ENCODE data around the gene SH3YL1. TPM values are rescaled to one million over a fixed set of nuclear protein-coding genes. Genes with fewer than 3 reads are reported as not detected.

Gene SH3YL1
- total RNA-seq, 1 donor from 2014 or later = 33.3 TPM

DNA sequence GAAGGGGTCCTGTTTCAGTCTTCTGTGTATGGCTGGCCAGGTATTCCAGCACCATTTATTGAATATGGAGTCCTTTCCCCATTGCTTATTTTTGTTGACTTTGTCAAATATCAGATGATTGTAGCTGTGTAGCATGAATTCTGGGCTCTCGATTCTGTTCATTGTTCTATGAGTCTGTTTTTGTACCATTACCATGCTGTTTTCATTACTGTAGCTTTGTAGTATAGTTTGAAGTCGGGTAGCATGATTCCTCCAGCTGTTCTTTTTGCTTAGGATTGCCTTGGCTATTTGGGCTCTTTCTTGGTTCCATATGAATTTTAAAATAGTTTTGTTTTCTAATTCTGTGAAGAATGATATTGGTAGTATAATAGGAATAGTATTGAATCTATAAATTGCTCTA, 6.0 kb downstream of the SH3YL1 start:
- intact Hi-C loops (cut with micrococcal nuclease) = no loop called here
- DNase-seq (no peak), ATAC-seq (ENCODE audit: low read depth) (no peak)
- Mint-ChIP-seq H3K9me3 (peaks cover 2% of the 10 kb centered on the region), H3K27me3 (no peaks in the 10 kb centered on the region), H3K4me1 (peaks cover 2% of the 10 kb centered on the region), H3K36me3 (ENCODE audit: low read depth) (peaks cover 13% of the 10 kb centered on the region), H3K4me3 (no peak overlapping the region), H3K27ac (no peak overlapping the region)
- CTCF ChIA-PET = interaction anchor here (1.2 to 1.5 kb wide), 2 partner anchors 11 to 16 kb away, joined by 3 to 5 read pairs; no protein-coding TSS in a partner anchor
- TF ChIP-seq, protein P1, sequence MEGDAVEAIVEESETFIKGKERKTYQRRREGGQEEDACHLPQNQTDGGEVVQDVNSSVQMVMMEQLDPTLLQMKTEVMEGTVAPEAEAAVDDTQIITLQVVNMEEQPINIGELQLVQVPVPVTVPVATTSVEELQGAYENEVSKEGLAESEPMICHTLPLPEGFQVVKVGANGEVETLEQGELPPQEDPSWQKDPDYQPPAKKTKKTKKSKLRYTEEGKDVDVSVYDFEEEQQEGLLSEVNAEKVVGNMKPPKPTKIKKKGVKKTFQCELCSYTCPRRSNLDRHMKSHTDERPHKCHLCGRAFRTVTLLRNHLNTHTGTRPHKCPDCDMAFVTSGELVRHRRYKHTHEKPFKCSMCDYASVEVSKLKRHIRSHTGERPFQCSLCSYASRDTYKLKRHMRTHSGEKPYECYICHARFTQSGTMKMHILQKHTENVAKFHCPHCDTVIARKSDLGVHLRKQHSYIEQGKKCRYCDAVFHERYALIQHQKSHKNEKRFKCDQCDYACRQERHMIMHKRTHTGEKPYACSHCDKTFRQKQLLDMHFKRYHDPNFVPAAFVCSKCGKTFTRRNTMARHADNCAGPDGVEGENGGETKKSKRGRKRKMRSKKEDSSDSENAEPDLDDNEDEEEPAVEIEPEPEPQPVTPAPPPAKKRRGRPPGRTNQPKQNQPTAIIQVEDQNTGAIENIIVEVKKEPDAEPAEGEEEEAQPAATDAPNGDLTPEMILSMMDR (IDR thresholded peaks at IDR 0.05) = no peak
- POLR2A ChIA-PET = no interaction called here

GRCh38 chr2:257429-257828, 6.4 kb downstream of the SH3YL1 start:
- ChIA-PET POLR2A (no interaction called here), CTCF (no interaction called here)
- H3K4me1 Mint-ChIP-seq = no peaks in the 10 kb centered on the region
- H3K36me3 Mint-ChIP-seq (ENCODE audit: low read depth) = peaks cover 16% of the 10 kb centered on the region
- H3K27me3 Mint-ChIP-seq = no peaks in the 10 kb centered on the region
- ATAC-seq (ENCODE audit: low read depth) = no peak
- H3K27ac Mint-ChIP-seq = no peak overlapping the region
- no peak for DNase-seq
- peaks cover 2% of the 10 kb centered on the region for H3K9me3 Mint-ChIP-seq
- intact Hi-C loops (cut with micrococcal nuclease) = no loop called here
- TF ChIP-seq, protein P1 (IDR thresholded peaks at IDR 0.05) = no peak
- H3K4me3 Mint-ChIP-seq = no peak overlapping the region

GRCh38 chr2:256094-256493, 7.7 kb downstream of the SH3YL1 start:
- TF ChIP-seq, protein P1 (IDR thresholded peaks at IDR 0.05) = no peak
- Mint-ChIP-seq H3K27ac (no peak overlapping the region), H3K4me1 (no peaks in the 10 kb centered on the region), H3K27me3 (no peaks in the 10 kb centered on the region), H3K4me3 (no peak overlapping the region), H3K36me3 (ENCODE audit: low read depth) (peaks cover 22% of the 10 kb centered on the region), H3K9me3 (peaks cover 2% of the 10 kb centered on the region)
- intact Hi-C loops (cut with micrococcal nuclease) = no loop called here
- DNase-seq = no peak
- no peak for ATAC-seq (ENCODE audit: low read depth)
- ChIA-PET POLR2A (no interaction called here), CTCF (no interaction called here)

DNA sequence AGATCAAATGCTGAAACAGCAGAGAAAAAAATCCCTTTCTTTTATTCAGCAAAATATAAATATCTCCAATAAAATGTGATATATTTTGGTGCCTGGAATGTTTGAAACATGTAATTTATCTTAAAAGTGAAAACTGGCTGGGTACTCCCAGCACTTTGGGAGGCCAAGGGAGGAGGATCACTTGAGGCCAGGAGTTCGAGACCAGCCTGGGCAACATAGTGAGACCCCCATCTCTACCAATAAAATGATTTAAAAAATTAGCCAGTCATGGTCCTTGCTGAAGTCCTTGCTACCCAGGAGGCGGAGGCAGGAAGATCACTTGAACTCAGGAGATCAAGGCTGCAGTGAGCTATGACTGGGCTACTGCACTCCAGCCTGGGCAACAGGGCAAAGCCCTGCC, 8.6 kb downstream of the SH3YL1 start:
- TF ChIP-seq, protein P1 (IDR thresholded peaks at IDR 0.05) = no peak
- Mint-ChIP-seq H3K27me3 (no peaks in the 10 kb centered on the region), H3K4me1 (no peaks in the 10 kb centered on the region), H3K4me3 (no peak overlapping the region), H3K9me3 (peaks cover 2% of the 10 kb centered on the region), H3K27ac (no peak overlapping the region), H3K36me3 (ENCODE audit: low read depth) (peaks cover 17% of the 10 kb centered on the region)
- ChIA-PET CTCF (interaction anchor here (0.6 kb wide), 1 partner anchor 11 kb away, joined by 4 read pairs; no protein-coding TSS in a partner anchor), POLR2A (no interaction called here)
- ATAC-seq (ENCODE audit: low read depth) (no peak), DNase-seq (no peak)
- intact Hi-C loops (cut with micrococcal nuclease) = no loop called here

GRCh38 chr2:254241-254640, 9.6 kb downstream of the SH3YL1 start:
- Mint-ChIP-seq H3K4me1 (no peaks in the 10 kb centered on the region), H3K9me3 (peaks cover 2% of the 10 kb centered on the region), H3K36me3 (ENCODE audit: low read depth) (peaks cover 21% of the 10 kb centered on the region), H3K27ac (no peak overlapping the region), H3K4me3 (no peak overlapping the region), H3K27me3 (no peaks in the 10 kb centered on the region)
- ChIA-PET CTCF (no interaction called here), POLR2A (no interaction called here)
- intact Hi-C loops (cut with micrococcal nuclease) = no loop called here
- TF ChIP-seq, protein P1 (IDR thresholded peaks at IDR 0.05) = no peak
- ATAC-seq (ENCODE audit: low read depth) (no peak), DNase-seq (no peak)
